ENCODE measurements around the gene GRN.

GRCh38 chr17:44309472-44309871 lies 35.6 kb upstream of the GRN start:
- no peak for TF ChIP-seq POLR2A (IDR thresholded peaks at IDR 0.05)
- no peak for TF ChIP-seq CTCF (IDR thresholded peaks at IDR 0.05 in 4 of 5, conservative IDR thresholded peaks at IDR 0.05 in 1 of 5)

Data from gastrocnemius medialis (tissue), 4 donors.